ENCODE measurements around the gene TBC1D23. TPM values are rescaled to one million over a fixed set of nuclear protein-coding genes. Genes with fewer than 3 reads are reported as not detected.
A peak's percentile ranks its signal among the peaks of the same experiment; 100 is the strongest.

Gene TBC1D23
- total RNA-seq, 1 experiment from 2014 or later, result 32.4 TPM

DNA sequence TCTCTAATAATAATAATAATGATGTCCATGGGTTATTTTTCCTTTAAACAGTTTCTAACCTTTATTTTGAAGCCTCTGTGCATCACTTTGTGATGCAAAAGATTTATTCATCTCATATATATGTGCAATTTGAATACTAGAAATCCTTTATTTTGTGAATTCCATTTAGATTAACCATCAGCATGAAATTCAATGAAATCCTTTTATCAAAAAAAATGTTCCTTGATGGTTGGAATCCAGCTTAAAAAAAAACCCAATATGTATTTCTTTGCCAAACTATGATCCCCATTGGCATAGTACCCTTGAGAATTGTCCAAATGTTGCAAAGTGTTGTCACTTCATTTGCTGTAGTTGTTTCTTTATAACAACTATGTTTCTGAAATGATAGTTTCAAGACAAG, 7.4 kb downstream of the TBC1D23 start:
- peaks cover 17% of the 10 kb centered on the region for H3K4me1 ChIP-seq (ENCODE audit: insufficient read depth, low read length, poor library complexity, severe bottlenecking)
- CTCF ChIA-PET, result interaction anchor here (0.5 kb wide), 1 partner anchor 436 kb away, joined by 3 read pairs; no protein-coding TSS in a partner anchor
- no peak overlapping the region for H3K27ac ChIP-seq (ENCODE audit: low read depth, low read length, poor library complexity, severe bottlenecking)
- POLR2A ChIA-PET (ENCODE audit: low non-redundant PET), result no interaction called here
- TF ChIP-seq EZH2 (IDR thresholded peaks at IDR 0.05; ENCODE audit: borderline replicate concordance, low read depth, low read length, poor library complexity, severe bottlenecking), result no peak
- TF ChIP-seq, protein P1, sequence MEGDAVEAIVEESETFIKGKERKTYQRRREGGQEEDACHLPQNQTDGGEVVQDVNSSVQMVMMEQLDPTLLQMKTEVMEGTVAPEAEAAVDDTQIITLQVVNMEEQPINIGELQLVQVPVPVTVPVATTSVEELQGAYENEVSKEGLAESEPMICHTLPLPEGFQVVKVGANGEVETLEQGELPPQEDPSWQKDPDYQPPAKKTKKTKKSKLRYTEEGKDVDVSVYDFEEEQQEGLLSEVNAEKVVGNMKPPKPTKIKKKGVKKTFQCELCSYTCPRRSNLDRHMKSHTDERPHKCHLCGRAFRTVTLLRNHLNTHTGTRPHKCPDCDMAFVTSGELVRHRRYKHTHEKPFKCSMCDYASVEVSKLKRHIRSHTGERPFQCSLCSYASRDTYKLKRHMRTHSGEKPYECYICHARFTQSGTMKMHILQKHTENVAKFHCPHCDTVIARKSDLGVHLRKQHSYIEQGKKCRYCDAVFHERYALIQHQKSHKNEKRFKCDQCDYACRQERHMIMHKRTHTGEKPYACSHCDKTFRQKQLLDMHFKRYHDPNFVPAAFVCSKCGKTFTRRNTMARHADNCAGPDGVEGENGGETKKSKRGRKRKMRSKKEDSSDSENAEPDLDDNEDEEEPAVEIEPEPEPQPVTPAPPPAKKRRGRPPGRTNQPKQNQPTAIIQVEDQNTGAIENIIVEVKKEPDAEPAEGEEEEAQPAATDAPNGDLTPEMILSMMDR (conservative IDR thresholded peaks at IDR 0.05; ENCODE audit: low read depth, low read length), result no peak
- no peaks in the 10 kb centered on the region for H3K36me3 ChIP-seq (ENCODE audit: insufficient read depth, low read length, poor library complexity, severe bottlenecking)
- no peaks in the 10 kb centered on the region for H3K9me3 ChIP-seq (ENCODE audit: low read depth, low read length, poor library complexity, severe bottlenecking)
- DNase-seq (ENCODE audit: low spot score), result no peak
- no peaks in the 10 kb centered on the region for H3K27me3 ChIP-seq (replicated peaks; ENCODE audit: insufficient read depth, low read depth, low read length, poor library complexity)
- intact Hi-C loops (cut with micrococcal nuclease; ENCODE audit: unreplicated experiment), result no loop called here
- H3K4me3 ChIP-seq (ENCODE audit: low read depth, low read length, poor library complexity, severe bottlenecking), result no peak overlapping the region
- no TSS peak for BruUV-seq (replicated peaks)

GRCh38 chr3:100269001-100269400, 8.2 kb downstream of the TBC1D23 start:
- no TSS peak for BruUV-seq (replicated peaks)
- ChIA-PET CTCF (no interaction called here), POLR2A (ENCODE audit: low non-redundant PET) (no interaction called here)
- DNase-seq (ENCODE audit: low spot score), result no peak
- Histone ChIP-seq H3K27me3 (replicated peaks; ENCODE audit: insufficient read depth, low read depth, low read length, poor library complexity) (no peaks in the 10 kb centered on the region), H3K4me1 (ENCODE audit: insufficient read depth, low read length, poor library complexity, severe bottlenecking) (peaks cover 17% of the 10 kb centered on the region), H3K9me3 (ENCODE audit: low read depth, low read length, poor library complexity, severe bottlenecking) (no peaks in the 10 kb centered on the region), H3K4me3 (ENCODE audit: low read depth, low read length, poor library complexity, severe bottlenecking) (no peak overlapping the region), H3K27ac (ENCODE audit: low read depth, low read length, poor library complexity, severe bottlenecking) (no peak overlapping the region), H3K36me3 (ENCODE audit: insufficient read depth, low read length, poor library complexity, severe bottlenecking) (no peaks in the 10 kb centered on the region)
- intact Hi-C loops (cut with micrococcal nuclease; ENCODE audit: unreplicated experiment), result no loop called here
- TF ChIP-seq, protein P1 (conservative IDR thresholded peaks at IDR 0.05; ENCODE audit: low read depth, low read length), result no peak
- TF ChIP-seq EZH2 (IDR thresholded peaks at IDR 0.05; ENCODE audit: borderline replicate concordance, low read depth, low read length, poor library complexity, severe bottlenecking), result no peak

DNA sequence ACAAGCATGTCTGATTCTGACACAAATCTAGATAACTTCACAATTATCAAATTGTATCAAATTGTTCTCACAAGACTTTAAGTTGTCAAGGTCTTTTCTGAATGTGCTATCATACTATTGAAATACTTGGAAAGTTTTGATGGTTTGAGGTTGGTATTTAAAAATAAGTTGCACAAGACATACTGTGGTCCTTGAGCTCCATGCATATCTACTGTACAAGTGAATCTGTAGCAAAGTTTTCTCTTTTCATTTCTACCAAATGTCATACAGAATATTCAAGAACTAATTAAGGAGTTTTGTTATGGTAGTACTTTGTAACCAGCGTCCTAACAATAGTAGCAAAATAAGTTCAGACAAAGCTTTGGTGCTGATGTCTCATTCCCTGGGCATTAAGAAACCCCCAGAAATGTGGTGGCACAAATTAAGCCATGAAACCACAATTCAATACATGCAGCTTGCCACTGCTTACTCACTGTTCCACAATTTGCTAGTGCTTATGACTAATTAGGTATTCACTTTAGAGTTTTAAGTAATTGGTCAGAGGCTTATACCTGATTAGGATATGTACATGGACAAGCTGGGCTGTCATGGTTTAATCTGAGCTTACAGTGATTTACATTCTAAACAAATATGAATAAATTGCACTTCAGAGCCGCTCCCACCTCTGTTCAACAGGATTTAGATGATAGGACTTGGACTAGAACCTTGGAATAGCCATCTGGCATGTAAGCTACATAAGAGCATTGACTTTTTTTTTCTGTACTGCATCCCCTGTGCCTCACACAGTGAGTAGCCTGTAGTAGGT, 8.8 kb downstream of the TBC1D23 start:
- Histone ChIP-seq H3K27ac (ENCODE audit: low read depth, low read length, poor library complexity, severe bottlenecking) (no peak overlapping the region), H3K27me3 (replicated peaks; ENCODE audit: insufficient read depth, low read depth, low read length, poor library complexity) (no peaks in the 10 kb centered on the region), H3K9me3 (ENCODE audit: low read depth, low read length, poor library complexity, severe bottlenecking) (no peaks in the 10 kb centered on the region), H3K4me1 (ENCODE audit: insufficient read depth, low read length, poor library complexity, severe bottlenecking) (peaks cover 17% of the 10 kb centered on the region), H3K36me3 (ENCODE audit: insufficient read depth, low read length, poor library complexity, severe bottlenecking) (no peaks in the 10 kb centered on the region), H3K4me3 (ENCODE audit: low read depth, low read length, poor library complexity, severe bottlenecking) (no peak overlapping the region)
- BruUV-seq (replicated peaks), result no TSS peak
- TF ChIP-seq EZH2 (IDR thresholded peaks at IDR 0.05; ENCODE audit: borderline replicate concordance, low read depth, low read length, poor library complexity, severe bottlenecking), result no peak
- TF ChIP-seq, protein P1 (conservative IDR thresholded peaks at IDR 0.05; ENCODE audit: low read depth, low read length), result no peak
- intact Hi-C loops (cut with micrococcal nuclease; ENCODE audit: unreplicated experiment), result no loop called here
- DNase-seq (ENCODE audit: low spot score), result peak; percentile 60
- ChIA-PET CTCF (no interaction called here), POLR2A (ENCODE audit: low non-redundant PET) (no interaction called here)

All from A673 (cell line).